Activated CD4-positive, alpha-beta T cell treated with anti-CD3 and anti-CD28 coated beads for 24 hours (primary cell): Measurements from ENCODE around the gene THPO.

Experiments used
- DNase-seq, 2 donors: peaks; one replicate each; pipeline ENCODE4 v3.0.0-alpha.2; 2020; ENCODE audit warnings: low read depth in 2 of 2

THPO gene

DNA sequence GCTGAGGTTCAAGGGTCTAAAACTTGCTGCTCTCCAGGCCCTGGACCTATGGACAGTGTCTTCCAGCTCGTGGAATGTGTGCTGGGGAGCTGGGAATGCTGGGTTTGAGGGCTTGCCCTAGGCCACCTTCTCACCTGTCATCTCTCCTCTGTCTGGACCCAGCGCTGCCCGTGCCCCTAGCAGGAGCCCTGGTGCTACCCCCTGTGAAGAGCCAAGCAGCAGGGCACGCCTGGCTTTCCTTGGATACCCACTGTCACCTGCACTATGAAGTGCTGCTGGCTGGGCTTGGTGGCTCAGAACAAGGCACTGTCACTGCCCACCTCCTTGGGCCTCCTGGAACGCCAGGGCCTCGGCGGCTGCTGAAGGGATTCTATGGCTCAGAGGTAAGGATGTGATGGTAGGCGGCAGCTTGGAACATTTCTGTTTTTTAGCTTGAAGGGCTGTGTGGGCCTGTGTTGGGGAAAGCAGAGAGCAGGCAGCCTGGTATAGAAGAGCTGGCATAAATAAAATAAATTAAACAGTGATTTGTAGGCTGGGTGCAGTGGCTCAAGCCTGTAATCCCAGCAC is 6.9 kb upstream of the THPO start:
- DNase-seq: no peak

- DNase-seq: no peak
Observed at GRCh38 chr3:184384342-184384741, 6.3 kb upstream of the THPO start.

DNA sequence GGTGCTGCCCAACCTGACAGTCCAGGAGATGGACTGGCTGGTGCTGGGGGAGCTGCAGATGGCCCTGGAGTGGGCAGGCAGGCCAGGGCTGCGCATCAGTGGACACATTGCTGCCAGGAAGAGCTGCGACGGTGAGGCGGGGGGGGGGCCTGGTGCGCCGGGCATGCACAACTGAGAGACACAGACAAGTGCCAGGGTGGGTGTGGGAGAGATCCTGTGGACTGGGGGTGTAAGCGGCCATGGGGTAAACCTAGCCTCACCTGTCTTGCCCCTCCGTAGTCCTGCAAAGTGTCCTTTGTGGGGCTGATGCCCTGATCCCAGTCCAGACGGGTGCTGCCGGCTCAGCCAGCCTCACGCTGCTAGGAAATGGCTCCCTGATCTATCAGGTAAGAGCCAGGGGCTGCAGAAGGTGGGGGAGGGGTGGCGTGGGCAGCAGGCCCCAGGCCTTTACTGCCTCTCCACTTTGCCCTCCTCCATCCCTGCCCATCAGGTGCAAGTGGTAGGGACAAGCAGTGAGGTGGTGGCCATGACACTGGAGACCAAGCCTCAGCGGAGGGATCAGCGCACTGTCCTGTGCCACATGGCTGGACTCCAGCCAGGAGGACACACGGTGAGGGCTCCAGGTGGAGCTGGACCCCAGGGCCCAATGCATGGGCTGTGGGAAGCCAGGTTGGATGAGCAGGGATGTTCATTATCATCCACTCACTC is 5.2 kb upstream of the THPO start:
- no peak for DNase-seq

GRCh38 chr3:184382326-184383032 is 4.5 kb upstream of the THPO start:
- no peak for DNase-seq

- no peak for DNase-seq
Observed at GRCh38 chr3:184381261-184382224, 3.5 kb upstream of the THPO start.

DNA sequence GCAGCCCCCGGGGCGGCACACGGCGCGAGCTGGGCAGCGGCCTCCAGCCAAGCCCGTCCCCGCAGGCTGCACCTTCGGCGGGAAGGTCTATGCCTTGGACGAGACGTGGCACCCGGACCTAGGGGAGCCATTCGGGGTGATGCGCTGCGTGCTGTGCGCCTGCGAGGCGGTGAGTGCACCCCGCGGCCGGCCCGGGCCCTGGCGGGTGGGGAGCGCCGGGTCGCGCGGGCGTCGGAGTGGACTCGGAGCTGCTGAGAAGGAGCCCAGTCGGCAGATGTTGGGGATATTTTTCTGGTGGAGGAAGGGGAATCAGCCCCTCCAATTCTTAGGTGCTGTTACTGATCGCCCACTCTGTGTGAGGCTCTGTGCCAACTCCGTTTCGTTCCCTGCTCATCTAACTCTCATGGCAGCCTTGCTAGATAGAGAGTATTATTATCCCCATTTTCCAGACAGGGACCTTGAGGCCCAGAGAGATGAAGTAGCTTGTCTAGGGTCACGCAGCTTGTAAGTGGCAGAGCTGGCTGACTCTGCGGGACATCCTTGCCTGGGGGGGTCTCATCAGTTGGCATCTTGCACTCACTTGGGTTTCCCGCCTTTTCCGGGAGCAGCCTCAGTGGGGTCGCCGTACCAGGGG is 2.7 kb upstream of the THPO start:
- DNase-seq: no peak

GRCh38 chr3:184380185-184380626 is 2.2 kb upstream of the THPO start:
- peak in 1 of 2 donors; percentile 19 for DNase-seq

DNA sequence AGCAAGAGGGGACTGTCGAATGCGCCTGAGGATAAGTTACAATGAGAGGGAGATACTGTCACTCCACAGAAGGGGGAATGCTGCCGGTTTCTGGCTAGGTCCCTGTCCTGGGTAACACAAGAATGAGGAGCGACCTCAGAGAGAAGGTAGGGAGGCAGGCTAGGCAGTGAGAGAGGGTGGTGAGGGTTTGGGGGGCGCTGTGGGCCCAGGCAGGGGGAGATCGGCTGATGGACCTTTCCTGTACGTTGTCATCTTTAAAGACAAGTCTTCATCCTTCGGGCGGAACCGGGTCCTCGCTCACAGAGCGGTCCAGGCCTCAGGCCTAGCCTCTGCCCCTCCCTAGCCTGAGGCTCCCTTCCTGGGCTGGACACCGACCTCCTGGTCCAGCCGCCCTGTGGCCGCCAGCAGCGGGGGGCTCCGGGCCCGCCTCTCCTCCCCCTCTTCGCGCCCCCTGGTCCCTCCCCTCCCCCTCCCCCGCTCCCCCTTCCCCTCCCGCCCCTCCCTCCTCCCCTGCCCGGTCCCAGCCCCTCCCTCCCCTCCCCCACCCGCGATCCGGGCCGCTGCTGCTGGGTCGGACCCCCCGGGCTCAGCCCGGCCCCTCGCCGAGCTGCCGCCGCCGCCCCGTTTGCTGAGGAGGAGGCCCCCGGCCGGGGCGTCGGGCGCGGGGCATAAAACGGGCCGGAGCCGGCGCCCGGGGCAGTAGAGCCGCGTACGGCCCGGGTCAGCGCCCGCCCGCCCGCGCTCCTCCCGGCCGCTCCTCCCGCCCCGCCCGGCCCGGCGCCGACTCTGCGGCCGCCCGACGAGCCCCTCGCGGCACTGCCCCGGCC is 1.6 kb upstream of the THPO start, which contains the start of gene CHRD:
CHRD (plus strand) TSS at position 697 of the 827 bp plus-strand sequence. CDS start 265 bp downstream, outside the sequence.
- no peak for DNase-seq

DNA sequence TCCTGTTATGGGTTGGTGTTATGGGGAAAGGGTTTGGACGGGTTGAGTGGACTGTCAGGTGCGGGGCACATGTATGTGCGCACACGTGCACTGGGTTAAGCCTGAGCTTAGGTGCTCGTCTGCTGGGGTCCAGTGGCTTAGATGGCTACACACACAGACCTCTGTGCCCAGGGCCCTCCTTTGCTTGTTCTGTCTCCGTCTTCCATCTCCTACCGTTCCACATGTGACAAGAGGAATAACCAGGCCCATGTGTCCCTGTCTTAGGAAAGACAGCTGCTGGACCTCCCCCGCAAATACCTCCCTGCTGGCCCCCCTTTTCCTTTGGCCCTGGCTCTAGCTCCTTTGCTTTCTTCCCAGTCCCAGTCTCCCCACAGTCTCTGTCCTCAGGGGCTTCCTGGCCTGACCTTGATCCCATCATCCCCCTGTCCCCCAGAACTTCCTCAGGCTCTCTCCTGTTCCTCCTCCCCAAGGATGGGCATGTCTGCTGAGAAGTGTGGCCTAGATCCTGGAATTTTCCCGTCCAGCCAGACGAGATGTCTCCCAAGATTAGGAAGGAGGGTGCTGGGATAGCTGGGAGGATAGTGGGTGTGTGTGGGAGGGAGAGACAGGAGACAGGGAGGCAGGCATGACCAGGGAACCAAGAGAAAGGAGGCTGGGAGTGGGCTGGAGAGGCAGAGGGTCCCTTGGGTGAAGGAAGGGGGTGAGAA is 797 bp upstream of the THPO start:
- no peak for DNase-seq

GRCh38 chr3:184377374-184377773 is 633 bp downstream of the THPO start:
- DNase-seq: no peak

GRCh38 chr3:184375747-184376461 is 2.1 kb downstream of the THPO start:
- DNase-seq: no peak

GRCh38 chr3:184373422-184373821 is 4.6 kb downstream of the THPO start:
- DNase-seq: no peak

DNA sequence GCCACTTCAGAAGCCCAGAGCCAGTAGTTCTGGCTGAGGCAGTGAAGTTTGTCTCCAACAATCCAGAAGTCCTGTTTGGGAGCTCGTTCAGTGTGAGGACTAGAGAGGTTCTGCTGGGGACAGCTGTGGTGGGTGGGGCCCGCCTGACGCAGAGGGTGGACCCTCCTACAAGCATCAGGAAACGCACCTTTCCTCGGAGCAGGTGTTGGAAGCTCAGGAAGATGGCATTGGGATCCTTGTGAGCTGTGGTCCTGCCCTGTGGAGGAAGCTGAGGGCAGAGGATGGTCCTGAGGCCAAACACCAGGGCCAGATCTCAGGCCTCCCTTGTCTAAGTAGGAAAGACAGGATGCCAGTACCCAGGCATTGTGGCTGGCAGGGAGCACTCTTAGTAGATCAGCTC is 5.1 kb downstream of the THPO start:
- DNase-seq: no peak

- DNase-seq: no peak
Observed at GRCh38 chr3:184372296-184372821, 5.6 kb downstream of the THPO start.

DNA sequence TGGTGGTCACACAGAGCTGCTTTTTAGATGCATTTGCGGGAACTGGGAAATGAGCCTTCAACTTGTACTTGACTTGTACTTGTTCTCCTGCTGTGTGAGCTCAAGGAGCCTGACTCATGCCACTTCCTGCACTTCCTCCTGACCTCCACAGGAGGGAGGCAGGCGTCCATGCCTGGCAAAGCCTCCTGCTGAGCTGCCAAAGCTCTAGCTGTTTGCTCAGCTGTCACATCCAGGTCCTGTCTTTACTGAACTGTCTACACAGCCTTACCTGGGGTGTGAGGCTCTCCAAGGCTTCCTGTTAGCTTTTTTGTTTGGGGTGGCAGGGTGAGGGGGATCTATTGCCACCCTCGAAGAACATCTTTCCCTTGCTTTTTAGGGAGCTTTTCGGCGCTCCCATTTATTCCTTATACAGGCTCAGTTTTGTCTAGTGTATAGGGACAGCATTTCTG is 6.4 kb downstream of the THPO start:
- DNase-seq: peak in 1 of 2 donors; percentile 35

DNA sequence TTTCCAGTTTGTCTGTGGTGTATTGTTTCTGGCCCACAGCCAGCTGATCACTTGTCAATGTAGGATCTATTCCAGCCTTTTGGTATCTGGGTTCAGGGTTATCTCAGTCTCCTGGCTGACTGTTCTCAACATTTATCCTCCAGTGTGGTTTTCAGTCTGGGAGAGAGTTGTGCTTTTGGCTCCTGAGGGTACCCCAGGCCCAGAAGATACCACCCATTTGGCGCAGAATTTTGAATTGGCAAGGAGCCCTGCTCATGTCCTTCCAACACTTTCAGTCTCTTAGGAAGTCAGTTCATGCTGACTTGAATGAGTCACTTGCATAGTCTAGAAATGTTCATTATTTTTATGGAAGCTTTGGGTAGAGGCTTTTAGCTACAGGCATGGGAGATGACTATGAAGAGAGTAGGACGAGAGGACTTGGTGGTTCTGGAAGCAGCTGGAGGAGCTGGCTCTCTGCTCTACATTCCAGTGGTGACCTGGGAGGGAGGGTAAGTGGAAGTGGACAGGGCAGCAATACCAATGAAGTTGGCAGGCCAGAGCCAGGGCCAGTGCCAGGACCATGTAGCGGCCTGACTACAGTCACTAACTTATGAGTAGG is 9.3 kb downstream of the THPO start:
- DNase-seq: no peak

- no peak for DNase-seq
Observed at GRCh38 chr3:184368116-184368515, 9.9 kb downstream of the THPO start.

DNA sequence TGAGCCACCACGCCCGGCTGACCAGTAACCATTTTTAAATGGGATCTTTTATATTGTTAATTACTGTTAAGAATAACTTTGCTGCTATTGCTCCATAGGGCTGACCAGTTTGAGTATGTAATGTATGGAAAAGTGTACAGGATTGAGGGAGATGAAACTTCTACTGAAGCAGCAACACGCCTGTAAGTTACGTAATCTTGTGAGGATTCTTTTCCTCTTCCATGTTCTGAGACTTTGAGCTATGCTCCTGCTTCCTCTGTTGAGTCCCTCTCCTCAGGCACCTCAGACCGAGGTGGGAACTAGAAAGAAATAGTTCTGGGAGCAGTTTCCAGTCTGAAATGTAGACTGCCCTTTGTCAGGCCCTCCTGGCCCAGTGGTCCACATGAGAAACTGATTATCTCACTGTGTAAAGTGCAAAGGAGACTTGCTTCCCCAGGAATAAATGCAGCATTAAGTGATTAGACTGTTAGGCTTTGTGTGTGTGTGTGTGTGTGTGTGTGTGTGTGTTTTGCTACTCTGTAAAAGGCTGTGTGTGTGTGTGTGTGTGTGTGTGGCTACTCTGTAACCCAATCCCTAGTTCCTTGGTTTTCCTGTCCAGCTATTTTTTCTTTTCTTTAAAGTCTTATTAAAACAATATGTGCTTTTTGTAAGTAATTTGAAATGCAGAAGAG is 11.3 kb downstream of the THPO start:
- no peak for DNase-seq
